GM06990 (cell line): ENCODE results near the gene ADGRD1.

Experiments used
- DNase-seq: peaks from one replicate; pipeline ENCODE4 v3.0.0-alpha.2; 2011; ENCODE audit not compliant: insufficient read length; ENCODE audit errors: extremely low read depth
- H3K27me3 ChIP-seq: replicated peaks from 2 replicates; pipeline ENCODE4 v1.6.0; 2011; ENCODE audit warnings: low read length; ENCODE audit not compliant: control insufficient read depth, insufficient read depth
- H3K36me3 ChIP-seq: 2 replicates; pipeline ENCODE4 v1.5.1; 2011; ENCODE audit warnings: low read length; ENCODE audit not compliant: control insufficient read depth, insufficient read depth
- H3K4me3 ChIP-seq: replicated peaks from 2 replicates; pipeline ENCODE4 v1.5.1; 2011; ENCODE audit warnings: low read depth, mild to moderate bottlenecking, control low read depth, low read length
- CTCF ChIP-seq: IDR thresholded peaks from 2 replicates; pipeline ENCODE4 v1.5.1; 2011; ENCODE audit warnings: low read length, control low read depth, mild to moderate bottlenecking, inconsistent platforms; ENCODE audit not compliant: insufficient read depth, poor library complexity, severe bottlenecking

Gene ADGRD1

GRCh38 chr12:130916241-130916911 lies 37.3 kb upstream of the ADGRD1 start:
- peak; percentile 39 for DNase-seq
- Histone ChIP-seq H3K36me3 (no peaks in the 10 kb centered on the region), H3K4me3 (peak overlapping the region; percentile 17), H3K27me3 (no peaks in the 10 kb centered on the region; the same call in 1 of the 2 replicates)
- TF ChIP-seq CTCF: peak; percentile 94

DNA sequence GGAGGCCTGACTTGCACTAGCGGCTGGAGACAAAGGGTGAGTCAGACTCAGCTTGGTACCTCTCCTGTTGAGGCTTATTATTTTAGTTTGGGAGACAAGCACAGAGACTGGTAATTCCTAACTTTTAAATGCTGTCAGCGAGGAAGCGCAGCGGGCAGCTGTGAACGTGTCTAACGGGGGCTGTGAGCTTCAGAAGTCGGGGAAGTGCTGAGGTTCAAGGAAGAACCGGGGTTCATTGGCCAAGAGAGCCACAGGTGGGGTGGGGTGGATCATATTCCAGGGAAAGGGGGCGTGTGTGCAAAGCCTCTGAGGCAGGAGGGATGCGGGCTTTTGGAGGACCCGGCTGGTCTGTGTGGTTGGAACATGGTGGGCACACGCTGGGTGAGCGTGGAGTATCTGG lies 36.1 kb upstream of the ADGRD1 start:
- H3K4me3 ChIP-seq: no peak overlapping the region
- no peaks in the 10 kb centered on the region for H3K36me3 ChIP-seq
- no peaks in the 10 kb centered on the region; the same call in 1 of the 2 replicates for H3K27me3 ChIP-seq
- no peak for DNase-seq
- TF ChIP-seq CTCF: no peak

DNA sequence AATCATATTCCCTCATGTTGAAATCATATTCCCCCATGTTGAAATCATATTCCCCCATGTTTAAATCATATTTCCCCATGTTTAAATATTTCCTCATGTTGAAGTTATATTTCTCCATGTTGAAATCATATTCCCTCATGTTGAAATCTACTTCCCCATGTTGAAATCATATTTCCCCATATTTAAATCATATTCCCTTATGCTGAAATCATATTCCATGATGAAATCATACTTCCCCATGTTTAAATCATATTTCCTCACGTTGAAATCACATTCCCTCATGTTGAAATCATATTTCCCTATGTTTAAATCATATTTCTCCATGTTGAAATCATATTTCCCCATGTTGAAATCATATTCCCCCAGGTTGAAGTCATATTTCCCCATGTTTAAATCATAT lies 34.6 kb upstream of the ADGRD1 start:
- Histone ChIP-seq H3K4me3 (no peak overlapping the region), H3K36me3 (no peaks in the 10 kb centered on the region), H3K27me3 (no peaks in the 10 kb centered on the region; the same call in 1 of the 2 replicates)
- no peak for TF ChIP-seq CTCF
- DNase-seq: no peak

GRCh38 chr12:130920119-130920703 lies 33.5 kb upstream of the ADGRD1 start:
- DNase-seq: no peak
- TF ChIP-seq CTCF: no peak
- no peaks in the 10 kb centered on the region for H3K36me3 ChIP-seq
- no peak overlapping the region for H3K4me3 ChIP-seq
- no peaks in the 10 kb centered on the region; the same call in 1 of the 2 replicates for H3K27me3 ChIP-seq

- TF ChIP-seq CTCF: no peak
- no peak for DNase-seq
Observed at GRCh38 chr12:130920723-130921381, 32.9 kb upstream of the ADGRD1 start.

More at GRCh38 chr12:130920723-130921381, 32.9 kb upstream of the ADGRD1 start:
- no peaks in the 10 kb centered on the region for H3K36me3 ChIP-seq
- no peaks in the 10 kb centered on the region; the same call in 1 of the 2 replicates for H3K27me3 ChIP-seq
- H3K4me3 ChIP-seq: no peak overlapping the region
